Stimulated activated CD4-positive, alpha-beta T cell treated with anti-CD3 and anti-CD28 coated beads, Interleukin-2, amount 100 ng/mL, for 4 hours (primary cell): ENCODE data around the gene ATF1.

Source experiments
- DNase-seq: peaks from one replicate; pipeline ENCODE4 v3.0.0-alpha.2; 2020; ENCODE audit warnings: low read depth

ATF1 gene

DNA sequence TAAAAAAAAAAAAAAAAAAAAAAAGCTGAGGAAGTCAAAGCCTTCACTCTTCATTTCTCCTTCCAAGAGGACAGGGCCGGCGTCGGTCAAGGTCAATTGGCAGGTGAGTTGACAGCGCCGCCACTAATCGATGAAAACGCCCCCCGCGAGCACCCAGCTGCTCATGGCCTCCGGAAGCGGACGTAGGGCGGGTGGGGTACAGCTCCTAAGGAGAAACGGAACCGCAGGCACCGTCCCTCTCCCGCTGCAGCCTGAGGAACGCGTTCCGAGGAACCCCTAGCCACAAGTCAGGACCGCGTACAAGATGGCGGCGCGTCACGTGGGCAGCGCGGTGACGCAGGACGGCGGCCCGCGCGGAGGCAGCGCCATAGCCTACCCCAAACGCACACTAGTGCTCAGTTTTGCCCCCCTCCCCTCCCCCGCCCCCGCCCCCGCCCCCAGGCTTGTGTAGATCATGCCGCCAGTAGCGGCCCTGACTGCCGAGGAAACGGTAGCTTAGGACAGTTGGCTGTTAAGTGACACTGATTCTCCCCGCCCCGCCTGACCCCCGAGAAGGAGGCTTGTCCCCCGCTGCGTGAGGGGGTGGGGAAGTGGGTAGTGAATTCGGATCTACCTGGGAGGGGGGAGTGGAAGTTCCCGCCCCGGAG is at the start of gene ATF1:
TSS of gene ATF1 (plus strand) at position 463 of the 647 bp plus-strand sequence. CDS start 16,045 bp downstream, outside the sequence.
- DNase-seq, result peak; percentile 86

DNA sequence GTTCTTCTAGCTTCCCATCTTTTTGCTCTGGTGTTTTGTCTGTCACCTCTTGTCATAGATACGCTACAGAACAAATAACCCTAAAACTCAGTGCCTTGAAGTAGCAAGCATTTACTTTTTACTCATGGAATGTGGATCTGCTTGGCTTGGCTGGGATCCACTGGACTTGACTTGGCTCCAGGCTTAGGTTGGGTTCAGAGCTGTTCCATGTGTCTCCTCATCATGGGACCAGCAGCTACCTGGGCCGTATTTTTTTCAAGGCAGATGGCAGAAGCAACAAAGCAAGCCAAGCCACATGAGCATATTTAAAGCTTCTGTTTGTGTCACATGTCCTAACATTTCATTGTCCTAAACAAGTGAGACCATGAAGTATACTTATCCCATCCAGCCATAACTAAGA is 48.7 kb upstream of the ATF1 start:
- no peak for DNase-seq

GRCh38 chr12:50718760-50719159 is 45.1 kb upstream of the ATF1 start:
- no peak for DNase-seq

DNA sequence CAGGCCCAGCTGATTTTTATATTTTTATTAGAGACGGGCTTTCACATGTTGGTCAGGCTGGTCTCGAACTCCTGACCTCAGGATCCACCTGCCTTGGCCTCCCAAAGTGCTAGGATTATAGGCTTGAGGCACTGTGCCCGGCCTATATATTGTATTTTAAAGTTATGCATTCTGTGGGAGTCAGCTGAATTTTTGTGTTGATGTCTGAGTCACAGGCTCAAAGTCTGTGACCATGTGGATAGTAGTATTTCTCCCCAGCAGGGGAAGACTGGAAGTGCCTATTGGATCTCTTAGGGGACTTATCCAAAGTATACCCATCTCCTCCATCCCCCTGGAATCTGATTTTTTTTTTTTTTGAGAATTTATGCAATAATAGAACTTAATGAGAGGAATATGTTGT is 43.8 kb upstream of the ATF1 start:
- DNase-seq, result no peak

DNA sequence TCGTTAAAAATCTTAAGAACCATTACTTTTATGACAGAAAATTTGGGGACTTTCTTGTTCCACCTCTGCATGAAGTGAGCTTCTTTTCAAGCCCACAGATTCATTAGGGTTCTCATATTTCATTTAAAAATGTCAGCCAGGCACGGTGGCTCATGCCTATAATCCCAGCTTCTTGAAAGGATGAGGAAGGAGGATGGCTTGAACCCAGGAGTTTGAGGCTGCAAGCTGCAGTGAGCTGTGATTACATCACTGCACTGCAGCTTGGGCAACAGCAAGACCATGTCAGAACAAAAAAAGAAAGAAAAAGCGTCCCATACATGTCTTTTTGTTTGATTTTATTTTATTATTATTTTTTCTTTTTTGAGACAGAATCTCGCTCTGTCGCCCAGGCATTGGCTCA is 43.4 kb upstream of the ATF1 start:
- DNase-seq, result no peak

GRCh38 chr12:50723865-50724264 is 40.0 kb upstream of the ATF1 start:
- DNase-seq, result no peak

- DNase-seq, result no peak
These were observed 38.6 kb upstream of the ATF1 start for GRCh38 chr12:50725011-50725942.

- no peak for DNase-seq
These were observed 36.4 kb upstream of the ATF1 start for GRCh38 chr12:50727466-50727865.

- no peak for DNase-seq
These were observed 35.5 kb upstream of the ATF1 start for GRCh38 chr12:50728417-50728816.

- DNase-seq, result no peak
These were observed 35.1 kb upstream of the ATF1 start for GRCh38 chr12:50728841-50729240.

DNA sequence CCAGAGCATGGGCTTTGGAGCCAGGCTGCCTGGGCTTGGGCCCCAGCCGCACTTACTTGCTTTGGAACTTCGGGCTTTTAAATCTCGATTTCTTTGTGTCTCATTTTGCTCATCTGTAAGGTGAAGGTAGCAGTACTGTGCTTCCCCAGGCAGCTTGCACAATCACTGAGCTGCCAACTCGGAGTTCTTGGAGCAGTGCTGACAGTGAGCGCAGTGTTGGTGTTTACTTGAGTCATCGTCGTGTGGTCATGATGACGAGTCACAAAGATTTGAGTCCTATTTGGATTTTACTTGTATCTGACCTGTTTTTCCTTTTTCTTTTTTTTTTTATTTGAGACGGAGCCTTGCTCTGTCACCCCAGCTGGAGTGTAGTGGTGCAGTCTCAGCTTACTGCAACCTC is 31.3 kb upstream of the ATF1 start:
- no peak for DNase-seq

DNA sequence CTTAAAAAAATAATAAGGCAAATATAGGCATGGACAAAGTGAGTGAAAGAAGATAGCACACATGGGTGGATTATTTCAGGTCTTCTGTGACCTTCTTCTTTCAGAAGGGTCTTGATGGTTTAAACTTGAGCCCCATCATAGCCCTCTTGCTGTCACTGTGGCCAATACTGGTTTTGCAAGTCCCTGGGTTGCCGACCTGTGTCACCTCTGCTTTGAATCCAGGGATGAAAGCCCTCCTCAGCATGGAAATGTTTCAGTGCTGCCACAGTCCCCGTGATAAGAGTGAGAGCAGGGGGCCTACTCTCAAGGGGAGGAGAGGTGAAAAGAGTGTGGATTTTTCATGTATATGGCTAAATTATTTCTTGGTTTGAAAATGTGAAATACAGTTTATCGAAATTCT is 30.2 kb upstream of the ATF1 start:
- no peak for DNase-seq

DNA sequence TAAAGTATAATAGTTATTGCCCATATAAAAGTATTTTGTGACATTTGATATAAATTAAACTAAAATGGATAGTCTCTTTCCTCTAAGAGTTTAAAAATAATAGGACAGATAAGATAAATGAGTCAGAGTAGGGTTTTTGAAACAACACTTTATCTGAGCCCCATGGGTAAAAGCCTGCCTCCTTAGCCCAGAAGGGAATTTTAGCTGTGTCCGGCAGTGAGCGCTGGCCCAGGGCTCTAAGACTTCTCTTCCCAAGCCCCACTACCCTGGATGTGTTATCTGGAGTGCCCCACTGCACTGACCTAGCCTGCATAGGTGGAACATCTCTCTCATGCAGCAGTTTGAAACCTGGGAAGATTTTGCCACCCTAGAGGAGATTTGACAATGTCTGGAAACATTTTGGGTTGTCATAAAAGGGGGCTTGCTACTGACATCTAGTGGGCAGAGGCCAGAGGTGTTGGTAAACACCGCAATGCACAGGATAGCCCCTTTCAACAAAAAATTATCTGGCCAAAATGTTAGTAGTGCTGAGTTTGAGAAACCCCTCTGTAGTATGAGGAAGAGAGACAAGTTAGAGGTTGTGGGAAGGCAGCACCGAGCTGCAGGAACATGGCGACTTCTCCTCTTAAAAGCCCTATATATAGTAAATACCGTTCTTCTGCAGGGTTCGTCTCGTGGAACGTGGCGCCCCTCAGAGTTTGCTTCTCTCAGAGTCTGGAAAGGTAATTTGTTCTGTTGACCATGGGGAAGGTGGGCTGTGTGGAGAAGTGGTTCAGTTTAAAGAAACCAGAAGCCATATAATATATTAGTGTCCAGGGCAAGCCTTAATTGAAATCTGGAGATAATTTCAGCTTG is 29.3 kb upstream of the ATF1 start:
- no peak for DNase-seq

- no peak for DNase-seq
These were observed 24.3 kb upstream of the ATF1 start for GRCh38 chr12:50739611-50740010.

DNA sequence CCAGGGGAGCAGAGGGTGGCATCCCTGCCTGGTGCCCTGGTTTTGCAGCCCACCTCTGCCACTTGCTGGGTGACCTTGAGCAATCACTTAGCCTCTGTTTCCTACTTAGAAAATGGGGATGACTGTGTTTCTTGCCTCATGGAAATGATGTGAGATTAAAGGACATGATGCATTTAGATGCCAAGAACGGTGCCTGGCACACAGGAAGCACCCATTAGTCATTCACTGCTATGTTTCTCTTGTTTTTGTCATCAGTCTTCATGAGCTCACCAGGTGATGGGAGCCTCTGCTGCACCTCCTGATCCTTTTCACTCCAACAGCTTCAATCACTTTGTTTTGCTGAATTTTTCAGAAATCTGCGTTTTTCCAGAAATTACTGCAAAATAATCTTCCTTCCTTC is 23.6 kb upstream of the ATF1 start:
- DNase-seq, result no peak

GRCh38 chr12:50742776-50743175 is 21.1 kb upstream of the ATF1 start:
- DNase-seq, result no peak

DNA sequence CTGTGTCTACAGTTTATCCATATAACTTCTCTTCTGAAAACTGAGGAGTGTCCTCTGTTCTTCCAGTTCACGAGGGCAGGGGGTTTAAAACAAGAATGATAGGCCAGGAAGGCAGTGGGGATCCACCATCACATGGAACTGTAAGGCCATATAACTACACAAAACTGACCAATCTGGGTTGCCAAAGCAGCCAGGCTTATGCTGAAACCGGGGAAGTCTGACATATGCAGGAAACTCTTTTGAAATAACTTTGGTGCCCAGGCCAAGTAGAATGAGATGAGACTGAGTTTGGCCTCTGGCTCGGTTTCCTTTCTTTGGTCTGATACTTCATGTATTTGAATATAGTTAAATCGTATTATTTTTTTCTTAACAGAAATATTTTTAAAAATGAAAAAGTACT is 18.0 kb upstream of the ATF1 start:
- DNase-seq, result no peak

- DNase-seq, result no peak
These were observed 17.5 kb upstream of the ATF1 start for GRCh38 chr12:50746431-50746830.

DNA sequence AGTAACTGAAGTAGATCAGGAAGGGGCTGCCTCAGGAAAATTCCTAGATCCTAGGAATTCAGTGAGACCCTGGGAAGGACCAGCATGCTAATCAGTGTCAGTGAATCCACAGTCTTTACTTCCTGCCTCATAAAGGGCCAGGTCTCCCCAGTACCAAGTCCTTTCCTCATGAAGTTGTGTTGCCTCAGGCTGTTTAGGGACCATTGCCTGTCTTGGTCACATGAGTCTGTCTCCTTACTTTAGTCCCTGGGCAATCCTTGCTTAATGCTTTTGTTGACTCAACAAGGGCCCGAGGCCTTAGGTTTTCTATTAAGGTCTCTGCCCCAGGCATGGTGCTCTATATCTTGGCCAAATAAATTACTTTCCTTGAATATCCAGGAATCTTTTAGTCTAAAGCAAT is 16.1 kb upstream of the ATF1 start:
- DNase-seq, result no peak

DNA sequence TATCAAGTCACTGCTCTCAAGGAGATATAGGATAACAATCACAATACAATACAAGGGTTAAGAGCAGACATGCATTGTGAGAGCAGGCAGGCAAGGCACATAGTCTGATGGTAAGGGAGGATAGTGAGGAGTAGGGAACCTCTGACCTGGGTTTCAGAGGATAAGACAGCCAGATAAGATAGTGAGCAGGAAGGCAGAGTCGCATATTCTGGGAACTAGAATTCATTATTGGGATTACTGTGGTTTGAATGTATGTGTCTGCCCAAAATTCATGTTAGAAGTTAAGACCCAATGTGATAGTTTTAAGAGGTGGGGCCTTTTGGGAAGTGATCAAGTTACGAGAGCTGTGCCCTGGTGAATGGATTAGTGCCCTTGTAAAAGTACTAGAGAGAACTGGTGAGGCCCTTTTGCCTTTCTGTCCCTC is 14.4 kb upstream of the ATF1 start:
- DNase-seq, result no peak

GRCh38 chr12:50750366-50750765 is 13.5 kb upstream of the ATF1 start:
- no peak for DNase-seq

DNA sequence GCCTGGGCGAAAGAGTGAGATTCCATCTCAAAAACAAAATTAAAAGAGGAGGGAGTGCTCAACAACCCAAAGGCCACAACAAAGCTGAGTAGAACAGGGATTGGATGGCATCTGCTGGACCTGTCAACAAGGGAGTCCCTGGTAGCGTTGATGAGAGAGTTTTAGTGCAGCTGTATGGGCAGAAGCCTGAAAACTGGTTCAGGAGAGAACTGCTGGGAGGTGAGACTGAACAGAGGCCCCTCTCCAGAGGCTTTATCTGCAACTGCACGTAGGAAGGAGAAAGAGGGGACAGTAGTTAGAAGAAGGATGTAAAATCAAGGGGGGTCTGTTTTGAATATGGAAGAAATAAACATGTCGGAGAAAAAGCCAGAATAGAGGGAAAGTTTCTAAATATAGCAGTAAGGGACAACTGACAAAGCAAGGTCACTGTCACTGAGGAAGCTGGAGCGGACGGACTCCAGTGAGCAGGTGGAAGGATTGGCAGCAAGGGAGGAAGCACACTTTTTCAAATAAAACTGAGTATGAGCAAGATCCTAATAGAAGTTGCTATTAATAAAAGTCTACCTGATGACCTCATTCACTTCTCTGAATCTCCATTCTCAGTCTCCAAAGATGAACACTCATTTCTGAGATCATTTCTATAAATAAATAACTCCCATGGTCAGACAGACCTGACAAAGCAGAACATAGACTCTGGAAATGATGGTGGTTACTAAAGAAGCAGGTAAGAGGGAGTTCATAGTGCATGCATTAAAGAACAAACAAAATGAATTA is 11.8 kb upstream of the ATF1 start:
- no peak for DNase-seq
